COR-L47 (cell line): Measurements from ENCODE around the gene C1orf210.

Source experiments
- DNase-seq: peaks from one replicate; lab custom pipeline; 2025; lab: John Stamatoyannopoulos, UW

C1orf210 gene

DNA sequence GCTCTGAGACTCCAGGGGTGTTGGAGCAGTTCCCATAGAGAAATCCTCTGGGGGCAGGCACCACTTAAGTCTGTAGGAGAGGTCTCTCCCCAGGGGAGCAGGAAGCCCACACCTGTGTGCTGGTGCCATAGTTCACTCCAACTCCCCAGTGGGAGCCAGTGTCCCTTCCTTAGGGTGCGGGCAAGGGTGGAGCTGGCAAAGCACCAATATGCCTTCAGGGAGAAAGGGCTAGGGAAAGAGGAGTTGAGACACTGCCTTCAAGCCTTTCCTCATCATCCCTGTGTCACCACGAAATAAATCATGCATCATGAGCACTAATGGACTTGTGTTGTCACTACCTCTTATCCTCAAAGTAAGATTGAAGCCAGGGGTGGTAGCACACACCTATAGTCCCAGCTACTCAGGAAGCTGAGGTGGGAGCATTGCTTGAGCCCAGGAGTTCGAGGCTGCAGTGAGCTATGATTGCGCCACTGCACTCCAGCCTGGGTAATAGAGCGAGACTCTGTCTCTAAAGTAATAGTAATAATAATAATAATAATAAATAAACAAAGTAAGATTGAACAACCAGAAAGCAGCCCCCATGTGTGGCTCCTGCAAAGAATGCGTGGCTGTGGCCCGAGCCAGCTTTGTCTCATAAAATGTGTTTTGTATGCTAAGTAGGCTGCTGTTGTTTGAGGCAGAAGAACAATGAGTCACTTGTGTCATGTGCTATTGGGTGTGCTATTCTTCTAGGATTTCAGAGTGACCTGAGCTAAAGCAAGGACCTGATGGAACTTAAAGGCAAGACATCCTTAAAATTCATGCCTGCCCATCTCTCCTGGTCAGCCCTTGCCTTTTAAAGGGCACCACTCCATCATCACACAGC, 8.7 kb upstream of the C1orf210 start:
- DNase-seq: no peak

- DNase-seq: no peak
These were observed 7.8 kb upstream of the C1orf210 start for GRCh38 chr1:43293176-43293575.

- DNase-seq: no peak
These were observed 7.3 kb upstream of the C1orf210 start for GRCh38 chr1:43292679-43293078.

GRCh38 chr1:43292216-43292615, 6.8 kb upstream of the C1orf210 start:
- no peak for DNase-seq

DNA sequence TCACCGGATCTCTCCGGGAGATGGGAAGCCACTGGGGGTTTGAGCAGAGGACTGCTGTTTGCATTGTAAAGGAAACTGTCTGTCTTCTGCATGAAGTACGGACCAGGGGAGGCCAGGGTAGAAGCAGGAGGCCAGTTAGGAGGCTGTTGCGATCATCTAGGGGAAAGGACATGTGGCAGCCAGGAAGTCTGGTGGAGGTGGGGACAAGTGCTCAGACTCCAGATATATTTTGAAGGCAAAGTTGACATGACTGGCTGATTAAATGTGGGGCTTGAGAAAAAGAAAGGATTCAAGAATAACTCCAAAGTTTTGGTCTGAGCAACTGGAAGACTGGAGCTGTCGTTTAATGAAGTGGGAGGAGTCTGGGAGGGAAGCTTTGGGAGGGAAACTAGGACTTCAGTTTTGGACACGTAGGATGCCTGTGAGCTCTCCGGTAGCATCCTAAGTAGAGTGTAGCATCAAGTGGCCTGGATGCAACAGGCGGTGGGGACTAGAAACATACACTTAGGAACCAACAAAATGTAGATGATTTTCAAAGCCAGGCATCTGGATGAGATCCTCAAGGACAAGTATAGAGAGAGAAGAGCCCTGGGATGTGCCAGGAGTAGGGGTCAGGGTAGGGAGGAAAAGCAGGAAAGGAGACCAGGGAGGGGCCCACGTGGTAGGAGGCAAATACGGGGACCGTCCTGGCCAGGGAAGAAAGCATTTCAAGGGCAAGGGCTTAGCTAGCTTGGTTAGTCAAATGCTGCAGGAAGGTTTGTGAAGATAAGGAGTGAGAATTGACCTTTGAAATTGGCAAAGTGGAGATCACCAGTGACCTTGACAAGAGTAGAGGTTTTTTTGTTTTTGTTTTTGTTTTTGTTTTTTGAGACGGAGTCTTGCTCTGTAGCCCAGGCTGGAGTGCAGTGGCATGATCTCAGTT, 3.7 kb upstream of the C1orf210 start:
- DNase-seq: no peak

DNA sequence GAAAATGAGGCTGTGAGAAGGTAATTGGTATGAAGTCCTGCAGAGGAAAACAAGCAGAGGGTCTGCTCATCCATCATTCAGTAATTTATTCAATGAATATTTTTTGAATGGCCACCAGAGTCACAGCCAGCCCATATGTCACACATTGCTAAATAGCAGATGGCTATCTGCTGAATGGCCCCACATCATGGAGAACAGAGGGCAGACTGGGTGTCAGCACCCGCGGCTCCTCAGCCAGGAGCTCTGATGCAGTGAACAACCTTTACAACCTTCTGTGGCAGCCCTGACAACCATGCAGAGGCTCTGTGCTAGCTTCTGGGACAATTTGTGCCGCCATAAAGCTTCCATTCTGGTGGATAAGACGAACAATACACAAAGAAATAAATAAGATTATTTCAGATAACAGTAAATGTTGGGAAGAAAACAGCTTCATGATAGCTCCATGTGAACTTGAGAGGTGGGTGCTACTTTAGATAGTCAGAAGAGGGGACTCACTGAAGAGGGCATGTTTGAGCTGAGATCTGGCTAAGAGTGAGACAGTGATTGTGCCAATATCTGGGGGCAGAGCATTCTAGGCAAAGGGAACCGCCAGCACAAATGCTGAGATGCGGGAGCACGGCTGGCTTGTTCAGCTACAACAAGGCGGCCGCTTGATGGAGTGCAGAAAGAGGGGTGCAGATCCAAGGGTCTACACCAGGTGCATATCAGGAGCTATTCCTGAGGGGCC, 2.8 kb upstream of the C1orf210 start:
- DNase-seq: no peak

GRCh38 chr1:43286533-43286932, 1.2 kb upstream of the C1orf210 start:
- DNase-seq: no peak

- no peak for DNase-seq
These were observed 734 bp upstream of the C1orf210 start for GRCh38 chr1:43286115-43286514.

GRCh38 chr1:43284546-43285110, 753 bp downstream of the C1orf210 start:
- DNase-seq: no peak

GRCh38 chr1:43284065-43284464, 1.3 kb downstream of the C1orf210 start:
- DNase-seq: no peak

- no peak for DNase-seq
These were observed 2.9 kb downstream of the C1orf210 start for GRCh38 chr1:43282220-43283195.

DNA sequence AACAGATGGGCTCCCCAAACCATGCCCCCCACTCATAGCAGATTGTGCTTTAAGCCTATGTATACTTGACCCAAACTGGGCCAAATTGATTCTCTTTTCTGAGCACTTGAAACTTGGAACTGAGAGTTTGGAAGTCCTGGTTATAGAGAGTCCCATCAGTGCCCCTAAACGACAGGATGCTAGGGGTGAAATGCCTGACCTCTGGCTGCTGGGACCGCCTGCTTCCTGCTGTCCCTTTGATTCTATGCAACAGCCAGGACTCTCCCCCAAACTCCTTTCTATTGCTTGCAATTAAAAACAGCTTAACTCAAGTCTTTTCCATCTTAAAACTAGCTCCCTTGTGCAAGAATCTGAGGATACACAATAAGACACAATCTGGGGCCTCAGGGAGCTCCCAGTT, 4.7 kb downstream of the C1orf210 start:
- DNase-seq: no peak

GRCh38 chr1:43279666-43280065, 5.7 kb downstream of the C1orf210 start:
- no peak for DNase-seq

- DNase-seq: no peak
These were observed 6.2 kb downstream of the C1orf210 start for GRCh38 chr1:43279161-43279560.

DNA sequence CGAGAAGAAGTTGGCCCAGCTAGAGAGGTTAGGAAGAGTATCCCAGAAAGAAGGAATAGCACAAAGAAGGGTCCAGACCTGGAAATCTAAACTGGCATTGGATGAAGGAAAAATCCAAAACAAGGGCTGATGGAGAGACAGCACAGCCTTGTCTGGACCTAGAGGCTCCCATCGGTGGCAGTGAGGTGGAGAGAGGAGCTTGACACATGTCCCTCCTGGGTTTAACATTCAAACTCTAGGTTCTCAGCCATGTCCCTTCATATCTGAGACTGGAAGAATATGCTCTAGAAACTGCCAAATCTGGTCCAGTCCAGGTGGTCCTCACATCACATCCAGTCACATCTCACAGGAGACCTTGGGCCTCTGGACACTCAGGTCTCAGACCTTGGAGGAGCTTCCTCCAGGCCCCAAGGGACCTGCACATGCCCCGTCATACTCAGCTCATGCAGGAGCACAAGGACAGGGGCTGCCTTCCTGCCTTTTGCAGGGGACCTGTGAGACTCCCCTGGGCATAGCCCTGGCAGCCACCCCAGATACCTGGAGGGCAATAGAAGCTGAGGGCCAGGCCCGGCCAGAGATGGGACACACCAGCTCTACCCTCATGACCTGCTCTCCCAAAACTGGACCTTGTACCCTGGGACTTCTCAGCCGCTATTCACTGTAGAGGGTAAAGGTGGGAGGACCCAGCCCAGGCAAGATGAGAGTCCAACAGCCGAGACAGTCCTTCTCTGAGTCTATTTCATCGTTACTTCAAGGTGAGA, 8.1 kb downstream of the C1orf210 start:
- DNase-seq: no peak

GRCh38 chr1:43276673-43277072, 8.7 kb downstream of the C1orf210 start:
- DNase-seq: no peak

GRCh38 chr1:43275826-43276620, 9.4 kb downstream of the C1orf210 start:
- DNase-seq: no peak

GRCh38 chr1:43274804-43275180, 10.6 kb downstream of the C1orf210 start:
- no peak for DNase-seq

DNA sequence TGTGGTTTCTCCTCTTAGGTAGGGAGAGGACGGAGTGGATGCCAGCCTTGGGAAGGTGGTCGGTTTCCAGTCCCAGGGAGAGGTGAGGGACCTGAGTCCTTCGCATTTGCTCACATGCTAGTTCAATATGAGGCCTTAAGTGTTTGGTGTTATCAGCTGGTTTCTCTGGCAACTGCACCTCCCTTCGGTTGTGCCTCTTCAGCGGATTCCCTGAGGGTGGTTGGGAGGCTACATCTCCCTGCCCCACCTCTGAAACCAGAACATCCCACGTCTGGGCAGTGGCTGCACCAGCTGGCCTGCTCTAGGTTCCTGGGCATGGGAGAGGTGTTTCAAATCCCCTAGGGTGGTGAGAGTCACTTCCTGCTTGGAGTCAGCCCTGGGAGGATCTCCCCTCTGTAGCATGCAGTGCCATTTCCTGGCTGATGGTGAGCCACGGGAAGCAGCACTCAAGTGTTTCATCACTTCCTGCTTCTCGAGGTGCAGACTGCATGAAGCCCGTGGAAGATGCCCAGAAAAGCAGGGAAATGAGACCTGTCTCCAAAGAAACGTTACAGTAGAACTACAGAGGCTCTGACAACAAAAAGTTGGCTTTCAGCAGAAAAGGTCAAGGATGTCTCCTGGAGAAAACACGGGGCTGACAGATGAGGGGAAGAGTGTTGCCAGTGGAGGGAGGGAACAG, 11.1 kb downstream of the C1orf210 start:
- peak; percentile 19 for DNase-seq
